Retina (tissue), 1 donor: ENCODE results near the gene MCF2L2.
A peak's percentile ranks its signal among the peaks of the same experiment; 100 is the strongest.

ENCODE experiments used
- DNase-seq: peaks from one replicate; pipeline ENCODE4 v3.0.0-alpha.2; 2016

Gene MCF2L2

DNA sequence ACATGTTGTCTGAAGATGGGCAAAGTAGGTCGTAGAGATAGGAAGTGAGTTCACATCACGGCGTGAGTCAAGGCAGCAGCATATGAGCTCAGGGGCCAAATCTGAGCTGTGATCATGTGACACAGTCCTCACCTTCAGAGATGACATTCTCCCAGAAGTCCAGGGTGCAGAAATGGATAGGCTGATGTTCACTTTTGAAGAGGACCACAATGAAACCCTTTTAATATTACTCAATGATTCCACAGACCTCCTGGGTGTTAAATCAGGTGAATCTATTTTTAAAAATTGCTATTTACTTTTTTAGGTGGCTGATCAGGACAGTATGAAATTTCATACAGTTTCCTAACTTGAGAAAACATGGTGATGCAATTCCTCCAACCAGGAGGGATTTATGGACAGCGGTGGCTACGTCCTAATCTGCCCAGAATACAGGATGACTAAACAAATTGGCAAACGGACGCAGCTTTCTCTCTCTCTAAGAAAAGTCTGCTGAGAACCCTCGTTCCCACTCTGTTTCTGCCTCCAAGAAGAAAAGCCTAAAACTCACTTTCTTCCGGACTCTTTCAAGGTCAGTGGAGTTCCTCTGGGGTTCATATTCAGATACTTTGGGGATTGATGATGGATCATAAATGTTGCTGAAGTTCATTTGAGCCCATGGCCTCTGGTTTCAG lies 141.0 kb downstream of the MCF2L2 start:
- DNase-seq, result no peak

DNA sequence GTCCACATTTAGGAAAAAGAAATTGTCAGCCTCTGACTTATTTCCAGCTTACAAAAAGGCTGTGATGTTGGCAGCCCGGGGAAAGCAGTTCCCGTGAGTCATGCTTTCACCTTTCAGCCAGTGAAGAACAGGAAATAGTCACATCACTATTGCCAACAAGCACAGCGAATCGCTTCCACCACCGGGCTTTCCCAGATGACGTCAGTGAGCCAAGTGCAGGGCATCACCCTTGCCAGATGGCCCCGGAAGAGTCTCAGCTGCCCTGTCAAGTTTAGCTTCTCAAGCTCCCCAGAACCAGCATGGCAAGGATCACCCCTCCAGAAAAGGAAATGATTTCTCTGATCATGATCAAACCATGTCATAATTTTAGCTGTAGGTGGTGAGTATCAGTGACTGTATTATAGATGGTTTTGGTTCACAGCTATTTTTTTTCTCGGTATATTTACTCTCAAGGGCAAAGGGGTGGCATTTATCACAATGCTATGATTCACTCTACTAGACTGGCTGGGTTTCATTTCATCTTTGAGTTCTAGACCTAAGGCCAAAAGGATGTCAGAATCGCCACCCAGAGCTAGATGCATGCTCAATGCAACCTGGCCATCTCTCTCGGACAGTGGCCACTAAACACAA lies 142.5 kb downstream of the MCF2L2 start:
- no peak for DNase-seq

DNA sequence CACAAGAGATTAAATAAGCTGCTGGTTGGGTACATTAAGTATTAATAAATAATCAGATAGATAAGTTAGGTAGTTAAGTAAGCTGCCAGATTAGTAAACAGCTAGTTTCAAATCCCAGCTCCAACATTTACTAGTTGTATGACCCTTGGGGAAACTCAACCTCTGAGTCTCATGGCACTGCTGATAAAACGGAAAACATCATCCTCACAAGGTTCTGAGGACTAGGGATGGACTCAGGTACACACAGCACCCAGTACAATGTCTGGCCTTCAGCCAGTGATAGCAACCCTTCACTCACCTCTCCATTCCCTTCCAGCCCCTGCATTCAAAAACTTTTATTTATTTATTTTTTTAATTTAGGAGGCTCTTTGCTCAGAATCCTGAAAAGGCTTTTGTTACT lies 143.1 kb downstream of the MCF2L2 start:
- no peak for DNase-seq

DNA sequence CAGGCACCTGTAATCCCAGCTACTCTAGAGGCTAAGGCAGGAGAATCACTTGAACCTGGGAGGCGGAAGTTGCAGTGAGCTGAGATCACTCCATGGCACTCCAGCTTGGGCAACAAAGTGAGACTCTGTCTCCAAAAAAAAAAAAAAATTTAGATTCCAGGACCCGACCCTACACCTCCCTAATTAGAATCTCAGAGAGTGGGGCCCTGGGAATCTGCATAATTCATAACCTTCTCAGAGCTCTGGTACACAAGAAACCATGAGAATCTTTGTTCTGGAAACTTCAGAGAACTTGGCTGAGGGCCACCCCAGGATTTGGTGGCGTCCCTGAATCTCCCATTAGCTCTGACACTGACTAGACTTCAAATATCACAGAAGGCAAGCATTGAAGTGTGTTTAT lies 143.8 kb downstream of the MCF2L2 start:
- no peak for DNase-seq

DNA sequence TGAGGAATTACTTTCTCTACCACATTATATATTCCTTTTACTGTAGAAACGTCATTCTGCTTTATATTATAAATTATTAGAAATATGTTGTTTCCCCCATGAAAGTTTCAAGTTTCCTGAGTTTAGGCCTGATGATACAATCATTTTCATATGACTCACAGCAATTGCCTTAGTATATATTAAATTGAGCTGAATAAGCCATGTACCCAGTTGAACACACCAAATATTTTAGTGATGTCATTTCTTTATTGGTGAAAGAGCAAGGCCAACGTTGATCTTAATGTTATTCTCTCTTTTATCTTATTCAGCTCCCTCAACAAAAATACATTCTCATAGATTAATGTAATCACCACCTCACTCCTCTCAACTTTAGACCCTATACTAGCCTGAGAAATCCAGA lies 144.5 kb downstream of the MCF2L2 start:
- no peak for DNase-seq

DNA sequence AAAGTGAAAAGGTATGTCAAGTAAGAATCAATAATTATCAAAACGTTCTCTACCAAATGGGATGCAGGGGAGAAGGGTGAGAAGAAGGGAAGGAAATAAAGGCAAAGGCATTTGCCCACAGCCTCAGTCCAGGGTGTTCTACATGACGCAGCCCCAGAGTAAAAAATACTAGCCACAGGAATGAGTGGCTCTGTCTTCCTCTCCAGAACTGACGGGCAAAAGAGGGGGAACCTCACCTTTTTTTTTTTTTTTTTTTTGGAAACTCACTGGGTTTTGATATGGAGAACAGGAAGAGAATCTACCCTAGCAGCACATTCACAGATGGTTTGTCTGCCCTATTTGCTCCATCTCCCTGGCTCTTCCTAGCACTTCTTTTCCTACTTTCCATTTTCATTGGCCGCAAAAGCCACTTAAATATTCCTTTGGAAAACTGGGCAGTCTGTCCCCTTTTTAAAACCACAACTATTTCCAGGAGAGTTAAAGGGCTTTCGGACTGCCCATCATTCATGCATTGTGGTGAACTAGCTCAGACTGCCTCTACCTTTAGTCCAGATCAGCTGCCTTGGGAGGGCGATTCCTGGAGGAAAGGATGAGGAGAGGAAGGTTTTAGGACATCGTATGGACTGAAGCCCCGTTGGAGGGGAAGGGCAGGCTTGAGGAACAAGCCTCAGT lies 147.2 kb downstream of the MCF2L2 start:
- DNase-seq, result no peak

DNA sequence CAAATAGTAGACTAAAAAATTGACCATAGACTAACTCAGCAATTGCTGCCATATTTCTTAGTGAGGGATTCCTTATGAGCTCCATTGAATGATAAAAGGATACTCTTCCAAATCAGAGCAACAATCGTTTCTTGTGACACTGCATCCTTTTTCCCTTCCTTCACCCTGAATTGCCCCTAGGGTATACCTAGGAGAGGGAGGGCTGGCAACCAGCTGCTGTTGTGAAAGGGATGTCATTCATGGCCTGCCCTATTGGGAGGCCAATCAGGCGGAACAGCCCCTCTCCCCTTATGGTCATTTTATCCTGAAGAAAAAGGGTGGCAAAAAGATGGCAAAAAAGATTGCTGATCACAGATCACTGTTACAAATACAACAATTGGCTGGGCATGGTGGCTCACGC lies 149.0 kb downstream of the MCF2L2 start:
- no peak for DNase-seq

DNA sequence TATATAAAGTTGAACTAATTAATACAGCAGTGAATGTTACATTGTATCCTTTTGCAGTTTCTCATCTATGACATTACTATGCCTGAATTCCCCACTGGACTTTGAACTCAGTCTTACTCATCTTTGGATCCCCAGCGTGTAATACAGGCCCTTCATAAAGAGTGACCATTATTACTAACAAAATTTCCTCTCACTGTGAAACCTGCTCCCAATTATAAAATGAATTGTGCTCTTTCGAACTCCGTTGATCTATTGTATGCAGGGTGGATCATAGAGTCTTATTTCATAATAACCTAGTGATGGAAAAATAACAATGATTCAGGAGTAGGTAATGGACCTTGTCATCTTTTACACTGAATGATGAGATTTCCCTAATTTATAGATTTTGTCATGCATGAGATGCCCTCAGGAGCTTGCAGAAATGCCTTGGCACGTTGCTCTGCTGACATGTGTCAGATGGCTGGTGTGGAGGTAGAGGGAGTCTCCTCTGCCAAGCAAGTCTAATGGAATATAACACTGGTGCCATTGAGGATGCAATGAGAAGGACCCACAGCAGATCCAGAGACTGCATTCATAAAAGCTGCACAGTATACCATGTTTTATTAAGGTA lies 149.8 kb downstream of the MCF2L2 start:
- no peak for DNase-seq

DNA sequence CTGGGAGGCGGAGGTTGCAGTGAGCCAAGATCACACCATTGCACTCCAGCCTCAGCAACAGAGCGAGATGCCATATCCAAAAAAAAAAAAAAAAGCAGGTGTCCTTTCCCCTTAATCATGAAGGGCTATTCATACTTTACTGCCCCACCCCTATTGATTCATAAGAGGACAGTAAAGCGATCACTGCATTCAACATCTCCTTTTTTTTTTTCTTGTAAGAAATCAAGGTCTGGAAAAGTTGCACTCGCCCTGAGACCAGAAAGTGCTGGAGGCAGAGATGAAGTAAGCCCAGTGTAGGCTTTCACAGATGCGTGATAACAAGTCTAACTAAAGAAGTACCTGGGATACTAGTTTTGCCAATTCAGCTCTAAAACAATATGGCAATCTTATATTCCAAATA lies 151.2 kb downstream of the MCF2L2 start:
- DNase-seq, result no peak

DNA sequence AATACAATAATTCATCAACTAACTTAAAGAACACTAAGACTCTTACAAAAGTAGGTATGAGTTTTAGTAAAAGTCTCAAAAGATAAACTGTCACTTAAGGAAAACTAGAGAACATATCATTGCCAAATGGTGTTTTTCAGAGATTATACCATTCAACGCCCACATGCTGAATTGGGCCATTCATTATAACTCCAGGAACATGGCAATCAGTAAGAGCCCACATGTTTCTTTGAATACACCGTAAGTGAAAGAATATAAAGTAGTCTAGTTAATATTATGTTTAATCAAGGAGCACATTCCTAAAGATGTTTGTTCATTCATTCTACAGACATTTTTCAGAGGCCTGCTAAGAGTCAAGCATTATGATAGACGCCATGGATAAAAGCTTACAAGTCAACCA lies 152.5 kb downstream of the MCF2L2 start:
- DNase-seq, result no peak

DNA sequence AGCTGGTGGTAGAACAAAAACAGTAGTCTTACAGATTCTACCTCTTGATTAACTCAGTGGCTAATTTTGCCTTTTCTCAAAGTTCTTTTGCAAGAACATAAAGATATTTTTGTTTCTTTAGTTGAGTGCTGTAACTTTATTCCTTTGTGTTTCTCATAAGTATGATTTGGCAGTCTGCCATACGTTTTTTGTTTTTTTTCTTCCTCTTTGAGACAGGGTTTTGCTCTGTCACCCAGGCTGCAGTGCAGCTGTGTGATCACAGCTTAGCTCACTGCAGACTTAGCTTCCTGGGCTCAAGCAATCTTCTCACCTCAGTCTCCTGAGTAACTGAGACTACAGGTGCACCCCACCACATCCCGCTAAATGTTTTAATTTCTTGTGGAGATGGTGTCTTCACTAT lies 153.0 kb downstream of the MCF2L2 start:
- no peak for DNase-seq

DNA sequence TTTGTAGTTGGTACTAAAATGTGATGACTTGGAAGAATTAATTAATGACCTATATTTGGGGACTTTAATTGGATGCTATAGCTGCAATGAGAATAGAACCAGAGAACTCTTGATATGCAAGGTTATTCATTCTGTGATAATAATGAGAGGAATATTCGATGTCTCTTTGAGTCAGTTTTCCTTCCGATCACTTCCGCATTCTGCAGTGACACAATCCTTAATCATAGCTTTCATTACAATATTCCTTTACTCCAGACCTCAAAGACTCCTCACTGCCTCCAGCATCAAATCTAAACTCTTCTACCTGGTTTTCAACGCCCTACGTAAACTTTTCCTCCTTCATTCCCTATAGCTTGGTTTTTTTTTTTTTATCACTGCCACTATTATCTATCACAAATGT lies 153.8 kb downstream of the MCF2L2 start:
- DNase-seq, result no peak

DNA sequence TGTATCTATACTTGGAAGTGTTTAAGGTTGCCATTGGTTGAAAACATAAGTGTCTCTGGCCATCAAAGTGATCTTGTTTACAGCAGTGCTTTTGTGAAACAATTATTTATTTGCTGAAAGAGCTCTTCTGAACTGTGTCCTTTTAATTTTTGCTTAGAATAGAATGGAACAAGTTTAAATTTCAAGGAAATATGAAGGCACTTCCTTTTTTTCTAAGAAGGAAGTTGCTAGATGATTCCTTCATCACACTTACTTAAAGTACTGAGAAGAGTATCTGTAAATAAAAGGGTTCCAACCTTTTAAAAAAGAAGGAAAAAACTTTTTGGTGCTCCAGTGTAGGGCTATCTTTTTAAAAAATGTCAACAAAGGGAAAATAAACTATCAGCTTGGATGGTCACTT lies 155.6 kb downstream of the MCF2L2 start:
- DNase-seq, result no peak

DNA sequence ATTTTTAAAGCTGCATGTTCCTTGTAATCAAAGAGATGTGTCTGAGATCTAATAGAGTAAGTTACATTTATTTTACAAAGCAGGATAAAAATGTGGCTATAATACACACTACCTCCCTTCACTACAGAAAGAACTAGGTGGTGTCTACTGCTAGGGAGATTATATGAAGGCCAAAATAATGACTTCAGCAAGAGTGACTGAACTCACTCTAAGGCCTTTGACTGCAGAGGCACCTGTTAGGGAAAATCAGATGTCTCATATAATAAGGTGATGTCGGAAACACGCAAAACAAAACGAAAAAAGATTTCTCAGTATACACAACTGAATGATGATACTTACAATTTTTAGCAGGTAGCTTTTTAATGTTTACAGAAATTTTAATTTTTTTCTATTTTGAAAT lies 156.3 kb downstream of the MCF2L2 start:
- no peak for DNase-seq

DNA sequence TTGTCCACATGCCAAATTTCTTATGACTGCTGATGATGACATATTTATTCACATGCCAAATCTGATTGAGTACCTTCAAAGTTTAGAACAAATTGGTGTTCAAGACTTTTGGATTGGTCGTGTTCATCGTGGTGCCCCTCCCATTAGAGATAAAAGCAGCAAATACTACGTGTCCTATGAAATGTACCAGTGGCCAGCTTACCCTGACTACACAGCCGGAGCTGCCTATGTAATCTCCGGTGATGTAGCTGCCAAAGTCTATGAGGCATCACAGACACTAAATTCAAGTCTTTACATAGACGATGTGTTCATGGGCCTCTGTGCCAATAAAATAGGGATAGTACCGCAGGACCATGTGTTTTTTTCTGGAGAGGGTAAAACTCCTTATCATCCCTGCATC lies 158.1 kb downstream of the MCF2L2 start:
- no peak for DNase-seq

DNA sequence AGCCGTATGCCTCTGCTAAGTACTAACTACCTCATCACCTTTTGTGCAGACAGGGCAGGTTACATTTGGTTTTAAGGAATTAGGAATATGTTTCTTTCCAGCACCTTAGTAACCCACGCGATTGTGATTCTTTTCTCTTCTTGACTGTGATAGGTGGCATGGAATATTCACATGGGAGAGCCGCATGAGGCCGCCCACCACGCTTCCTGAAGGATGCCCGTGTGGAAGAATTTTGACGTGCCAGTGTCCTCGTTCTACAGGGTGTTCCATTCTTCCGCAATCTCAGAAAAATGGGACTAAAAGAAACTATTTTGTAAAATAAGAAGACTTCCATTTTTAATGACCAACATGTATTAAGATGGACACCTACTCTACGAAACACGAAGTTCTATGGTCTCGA lies 159.1 kb downstream of the MCF2L2 start:
- DNase-seq, result no peak

DNA sequence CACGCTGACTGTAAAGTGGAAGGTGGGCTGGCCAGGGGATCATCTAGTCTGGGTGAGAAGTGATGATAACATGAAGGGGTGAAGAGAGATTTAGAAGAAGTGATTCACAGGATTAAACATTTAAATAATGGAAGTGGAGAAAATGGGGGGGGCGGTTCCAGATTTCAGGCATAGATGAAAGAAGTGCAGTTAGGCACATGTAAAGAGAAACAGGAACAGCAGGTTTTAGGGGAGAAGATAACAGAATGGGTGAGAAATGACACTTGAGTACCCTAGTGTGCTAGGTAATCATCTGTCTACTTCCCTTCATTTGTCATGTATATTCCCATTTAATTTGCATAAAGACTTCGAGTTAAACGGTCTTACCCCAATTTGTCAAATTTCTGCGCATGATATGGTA lies 160.1 kb downstream of the MCF2L2 start:
- DNase-seq, result no peak

DNA sequence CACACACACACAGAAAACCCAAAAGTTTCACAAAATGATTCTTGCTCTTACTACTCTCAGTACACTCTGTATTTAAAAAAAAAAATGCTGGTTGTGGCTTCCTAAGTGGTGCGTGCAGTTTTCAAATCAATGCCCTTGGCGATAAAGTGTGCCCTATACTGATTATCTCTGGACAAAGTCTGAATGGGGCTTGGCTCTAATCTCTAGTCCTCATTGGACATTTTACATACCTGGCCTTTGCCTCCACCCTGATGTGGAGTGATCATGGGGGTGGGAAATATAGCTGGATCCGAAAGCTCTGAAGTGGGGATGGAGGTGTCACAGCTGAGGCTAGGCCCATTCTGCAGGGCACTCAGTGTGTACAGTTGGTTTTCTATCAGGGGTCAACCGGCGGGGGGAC lies 161.3 kb downstream of the MCF2L2 start:
- no peak for DNase-seq

DNA sequence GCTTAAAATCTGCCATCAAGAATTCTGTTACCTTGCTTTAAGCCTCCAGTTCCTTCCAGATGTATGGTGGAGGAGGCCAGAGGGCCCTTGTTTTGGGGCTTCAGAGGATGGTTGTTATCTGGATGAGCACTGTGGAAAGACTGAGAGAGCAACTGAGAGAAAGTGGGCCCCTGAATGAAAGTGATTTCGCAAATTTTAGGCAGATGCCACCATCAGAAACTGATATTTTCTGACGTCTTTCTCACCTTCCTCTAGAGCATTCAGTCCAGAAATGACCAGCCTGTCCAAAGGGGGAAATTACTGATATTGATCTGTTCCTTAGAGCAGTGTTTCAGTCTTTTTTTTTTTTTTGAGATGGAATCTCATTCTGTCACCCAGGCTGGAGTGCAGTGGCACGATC lies 162.0 kb downstream of the MCF2L2 start:
- no peak for DNase-seq

DNA sequence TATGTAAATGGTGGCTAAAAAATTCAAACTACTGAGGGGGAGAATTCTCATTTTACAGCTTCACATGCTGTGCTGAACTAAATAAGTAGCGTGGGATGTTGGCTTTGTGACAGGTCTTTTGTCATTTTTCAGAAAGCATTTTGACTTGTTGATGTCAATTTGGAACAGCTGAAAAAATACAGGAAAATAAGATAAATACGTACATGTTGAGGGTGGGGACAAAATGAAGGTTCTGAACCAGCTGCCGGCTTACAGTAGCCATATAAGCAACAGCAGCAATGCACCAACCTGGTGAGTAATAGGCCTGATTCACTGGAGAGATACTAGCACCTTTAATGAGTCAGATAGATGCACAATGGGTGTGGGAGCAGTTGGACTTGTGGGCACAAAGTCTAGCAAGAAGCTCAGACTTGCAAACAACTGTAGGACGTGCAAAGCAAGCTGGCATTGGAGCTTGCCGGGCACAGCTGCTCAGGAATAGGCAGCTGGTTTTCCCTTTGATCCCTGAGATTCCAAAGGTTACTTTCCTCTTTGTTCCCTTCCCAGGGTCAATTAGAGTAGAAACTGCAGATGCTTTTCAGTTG lies 162.5 kb downstream of the MCF2L2 start:
- DNase-seq, result peak; percentile 63

DNA sequence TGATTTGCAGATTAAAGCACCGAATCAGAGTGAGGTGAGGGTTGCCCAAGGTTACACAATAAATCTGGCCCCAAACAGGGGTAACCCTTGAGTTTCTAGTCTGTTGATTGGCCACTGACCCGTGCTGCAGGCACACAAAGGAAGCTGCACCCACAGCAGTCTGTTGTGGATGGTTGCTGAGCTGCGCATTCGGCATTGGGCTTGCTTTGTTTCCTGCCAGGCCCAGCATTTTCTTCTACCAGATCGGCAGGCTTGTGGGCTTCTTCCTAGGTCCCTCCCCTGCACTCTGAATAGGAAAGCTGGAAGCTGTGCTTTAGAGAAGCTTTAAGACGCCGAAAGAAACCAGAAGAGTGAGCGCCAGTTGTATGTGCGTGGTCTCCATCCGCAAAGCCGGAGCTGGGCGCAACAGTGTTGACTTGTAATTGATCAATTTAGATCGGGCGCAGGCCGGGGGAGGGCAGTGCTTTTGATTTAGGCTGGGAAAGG lies 163.2 kb downstream of the MCF2L2 start:
- DNase-seq, result peak; percentile 89

DNA sequence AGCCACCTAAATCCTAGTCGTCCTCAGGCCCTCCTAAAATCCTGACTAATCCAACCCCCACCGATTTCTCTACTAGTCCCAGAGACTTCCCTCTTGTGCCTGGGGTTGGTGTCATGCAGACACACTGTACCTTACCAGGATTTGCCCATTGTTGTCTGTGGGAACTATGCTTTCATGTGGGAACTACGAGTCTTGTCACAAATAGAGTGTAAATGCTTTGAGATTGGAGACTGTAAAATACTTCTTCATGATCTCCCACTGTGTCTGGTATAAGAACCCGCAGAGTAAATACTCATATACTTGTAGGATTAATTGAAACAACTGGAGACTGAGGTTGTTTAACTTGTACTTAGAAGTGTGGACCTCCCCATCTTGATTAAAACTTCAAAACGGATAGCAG lies 164.2 kb downstream of the MCF2L2 start:
- DNase-seq, result peak; percentile 23

DNA sequence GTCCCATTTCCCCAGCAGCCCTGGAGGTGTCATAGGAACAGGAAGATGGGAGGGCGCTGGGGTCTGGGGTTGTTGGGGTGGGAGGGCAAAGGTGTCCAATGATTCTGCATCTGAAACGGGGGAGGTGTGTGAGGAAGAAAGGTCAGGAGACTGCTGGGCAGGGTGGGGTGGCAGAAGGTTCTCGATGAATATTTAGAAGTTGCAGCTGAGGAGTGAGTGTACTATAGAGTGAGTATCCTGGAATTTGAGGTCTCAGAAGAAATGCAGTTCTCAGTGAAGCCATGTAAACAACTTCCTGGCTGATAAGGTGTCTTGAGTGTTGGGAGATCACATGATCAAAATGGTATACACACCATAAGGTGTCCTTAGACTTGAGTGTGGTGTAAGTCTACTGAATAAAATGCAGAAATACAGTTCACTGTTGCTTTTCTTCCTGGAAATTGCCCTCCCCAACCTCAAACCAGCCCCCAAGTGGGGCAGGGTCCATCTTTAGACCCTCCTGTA lies 165.5 kb downstream of the MCF2L2 start:
- no peak for DNase-seq
